GM12874 (cell line): ENCODE measurements around the gene OR51V1.

Experiments used
- TF ChIP-seq, protein P1 (sequence below): IDR thresholded peaks from 2 replicates; pipeline ENCODE4 v1.5.1; 2011; ENCODE audit warnings: low read depth, mild to moderate bottlenecking, control low read depth, low read length, moderate library complexity; ENCODE audit not compliant: insufficient read depth

OR51V1 gene

GRCh38 chr11:5242933-5243815 lies 42.7 kb upstream of the OR51V1 start:
- TF ChIP-seq, protein P1, sequence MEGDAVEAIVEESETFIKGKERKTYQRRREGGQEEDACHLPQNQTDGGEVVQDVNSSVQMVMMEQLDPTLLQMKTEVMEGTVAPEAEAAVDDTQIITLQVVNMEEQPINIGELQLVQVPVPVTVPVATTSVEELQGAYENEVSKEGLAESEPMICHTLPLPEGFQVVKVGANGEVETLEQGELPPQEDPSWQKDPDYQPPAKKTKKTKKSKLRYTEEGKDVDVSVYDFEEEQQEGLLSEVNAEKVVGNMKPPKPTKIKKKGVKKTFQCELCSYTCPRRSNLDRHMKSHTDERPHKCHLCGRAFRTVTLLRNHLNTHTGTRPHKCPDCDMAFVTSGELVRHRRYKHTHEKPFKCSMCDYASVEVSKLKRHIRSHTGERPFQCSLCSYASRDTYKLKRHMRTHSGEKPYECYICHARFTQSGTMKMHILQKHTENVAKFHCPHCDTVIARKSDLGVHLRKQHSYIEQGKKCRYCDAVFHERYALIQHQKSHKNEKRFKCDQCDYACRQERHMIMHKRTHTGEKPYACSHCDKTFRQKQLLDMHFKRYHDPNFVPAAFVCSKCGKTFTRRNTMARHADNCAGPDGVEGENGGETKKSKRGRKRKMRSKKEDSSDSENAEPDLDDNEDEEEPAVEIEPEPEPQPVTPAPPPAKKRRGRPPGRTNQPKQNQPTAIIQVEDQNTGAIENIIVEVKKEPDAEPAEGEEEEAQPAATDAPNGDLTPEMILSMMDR = no peak

GRCh38 chr11:5242208-5242607 lies 41.7 kb upstream of the OR51V1 start:
- TF ChIP-seq, protein P1 = no peak

- TF ChIP-seq, protein P1 = no peak
These were observed 41.0 kb upstream of the OR51V1 start for GRCh38 chr11:5241458-5241857.

DNA sequence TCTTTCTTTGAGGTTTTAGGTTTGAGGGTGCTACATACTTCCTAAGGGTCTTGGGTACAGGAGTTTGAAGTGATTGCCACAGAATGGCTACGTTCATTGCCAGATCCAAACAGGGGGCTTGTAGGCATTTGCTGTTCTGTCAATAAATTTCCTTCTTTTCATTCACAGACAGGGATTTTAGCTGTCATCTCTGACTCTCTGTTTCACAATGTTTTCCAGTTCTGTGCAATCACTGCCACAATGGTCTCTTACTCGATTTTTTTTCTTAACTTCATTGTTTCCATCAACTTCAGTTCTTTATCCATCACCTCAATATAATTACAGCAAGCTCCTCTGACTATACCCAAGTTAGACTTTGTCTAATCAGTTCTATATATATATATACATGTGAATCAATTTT lies 40.0 kb upstream of the OR51V1 start:
- TF ChIP-seq, protein P1 = no peak

DNA sequence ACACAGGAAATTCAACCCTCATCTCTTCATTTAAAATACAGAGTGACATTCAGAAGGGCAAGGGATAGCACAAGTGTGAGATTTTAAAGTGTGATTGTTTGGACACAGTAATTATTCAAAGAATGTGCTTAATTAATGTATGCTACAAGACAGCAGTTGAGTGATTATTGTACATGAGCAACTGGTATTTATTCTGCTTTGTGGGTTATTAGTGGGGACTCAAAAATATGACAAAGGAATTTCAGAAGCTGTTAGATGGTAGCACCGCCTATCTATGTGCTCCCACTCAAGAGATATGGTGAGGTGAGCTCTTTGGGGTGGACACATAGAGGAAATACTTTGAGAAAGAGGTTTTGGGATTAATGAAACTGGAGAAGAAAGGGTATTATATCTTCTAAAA lies 39.6 kb upstream of the OR51V1 start:
- TF ChIP-seq, protein P1 = no peak

DNA sequence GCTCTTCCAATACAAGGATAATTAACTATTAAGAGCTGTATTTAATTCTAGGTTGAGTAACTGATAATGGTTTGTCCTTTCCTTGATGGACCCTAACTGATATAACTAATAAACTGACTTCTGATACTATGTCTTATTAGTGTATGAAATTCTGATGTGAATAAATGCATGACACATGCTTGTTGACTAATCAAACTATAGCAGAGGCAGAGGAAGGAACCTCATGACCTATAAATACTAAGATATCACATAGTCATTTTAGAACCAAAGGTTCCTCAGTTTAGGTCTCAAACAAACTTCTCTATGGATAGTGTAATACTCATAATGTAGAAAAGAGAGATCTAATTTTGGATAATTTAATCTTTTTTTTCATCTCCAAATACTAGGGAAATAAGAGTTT lies 38.6 kb upstream of the OR51V1 start:
- TF ChIP-seq, protein P1 = no peak

DNA sequence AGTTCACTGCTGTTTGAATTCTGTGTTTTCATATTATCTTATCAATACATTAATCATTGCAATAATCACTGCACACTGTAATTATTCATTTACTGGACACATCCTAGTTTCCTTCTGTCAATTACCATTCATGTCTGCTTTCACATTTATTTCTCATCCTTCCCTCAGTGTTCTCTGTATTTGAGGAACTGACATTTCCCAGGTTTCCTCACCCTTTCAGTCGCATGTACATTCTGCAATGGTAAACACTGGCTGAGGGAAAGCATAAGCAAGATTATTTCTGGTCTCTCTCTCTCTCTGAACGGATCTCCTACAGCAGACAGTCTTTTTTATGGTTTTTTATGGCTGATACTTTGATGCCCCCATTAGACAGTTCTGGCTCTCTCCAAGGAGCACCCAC lies 38.0 kb upstream of the OR51V1 start:
- TF ChIP-seq, protein P1 = no peak
